GM06990 (cell line): ENCODE results near the gene ZNF445.

Experiments used
- DNase-seq: peaks from one replicate; pipeline ENCODE4 v3.0.0-alpha.2; 2011; ENCODE audit not compliant: insufficient read length; ENCODE audit errors: extremely low read depth
- H3K27me3 ChIP-seq: replicated peaks from 2 replicates; pipeline ENCODE4 v1.6.0; 2011; ENCODE audit warnings: low read length; ENCODE audit not compliant: control insufficient read depth, insufficient read depth
- H3K36me3 ChIP-seq: 2 replicates; pipeline ENCODE4 v1.5.1; 2011; ENCODE audit warnings: low read length; ENCODE audit not compliant: control insufficient read depth, insufficient read depth
- H3K4me3 ChIP-seq: replicated peaks from 2 replicates; pipeline ENCODE4 v1.5.1; 2011; ENCODE audit warnings: low read depth, mild to moderate bottlenecking, control low read depth, low read length
- CTCF ChIP-seq: IDR thresholded peaks from 2 replicates; pipeline ENCODE4 v1.5.1; 2011; ENCODE audit warnings: low read length, control low read depth, mild to moderate bottlenecking, inconsistent platforms; ENCODE audit not compliant: insufficient read depth, poor library complexity, severe bottlenecking

The ZNF445 gene

GRCh38 chr3:44495636-44496415, 18.4 kb upstream of the ZNF445 start:
- TF ChIP-seq CTCF, result no peak
- no peaks in the 10 kb centered on the region for H3K27me3 ChIP-seq
- DNase-seq, result no peak
- no peak overlapping the region for H3K4me3 ChIP-seq
- no peaks in the 10 kb centered on the region; the same call in none of the 2 replicates for H3K36me3 ChIP-seq

- Histone ChIP-seq H3K27me3 (no peaks in the 10 kb centered on the region), H3K36me3 (no peaks in the 10 kb centered on the region; the same call in 1 of the 2 replicates), H3K4me3 (no peak overlapping the region)
- no peak for DNase-seq
- no peak for TF ChIP-seq CTCF
These were observed 15.0 kb upstream of the ZNF445 start for GRCh38 chr3:44492496-44492895.

- no peak for TF ChIP-seq CTCF
- DNase-seq, result no peak
- no peaks in the 10 kb centered on the region for H3K36me3 ChIP-seq
- H3K27me3 ChIP-seq, result no peaks in the 10 kb centered on the region
- H3K4me3 ChIP-seq, result no peak overlapping the region
These were observed 5.3 kb upstream of the ZNF445 start for GRCh38 chr3:44482721-44483120.

- H3K27me3 ChIP-seq, result no peaks in the 10 kb centered on the region
- H3K4me3 ChIP-seq, result no peak overlapping the region
- TF ChIP-seq CTCF, result no peak
- no peak for DNase-seq
- H3K36me3 ChIP-seq, result no peaks in the 10 kb centered on the region
These were observed 1.2 kb upstream of the ZNF445 start for GRCh38 chr3:44478606-44479094.

GRCh38 chr3:44478055-44478468, 592 bp upstream of the ZNF445 start:
- Histone ChIP-seq H3K27me3 (no peaks in the 10 kb centered on the region), H3K36me3 (no peaks in the 10 kb centered on the region), H3K4me3 (peak overlapping the region; percentile 57)
- DNase-seq, result no peak
- TF ChIP-seq CTCF, result no peak
